Heart left ventricle (tissue), 16 donors: ENCODE data around the gene ADCY9. TPM values are rescaled to one million over a fixed set of nuclear protein-coding genes. Genes with fewer than 3 reads are reported as not detected.
A peak's percentile ranks its signal among the peaks of the same experiment; 100 is the strongest.

ENCODE experiments used
- ATAC-seq, 4 donors: fragments of 200-7000 bp; cut with Tn5 transposase; one replicate each; pipeline ENCODE4 v1.9.1; 2020 to 2022; ENCODE audit warnings: moderate library complexity in 4 of 4, mild to moderate bottlenecking in 3 of 4, moderate number of reproducible peaks in 1 of 4
- DNase-seq, 5 donors: peaks; one replicate each; pipeline ENCODE4 v3.0.0-alpha.2; 2020
- H3K27ac ChIP-seq, 12 donors: fragments of 200-600 bp; sonication (generic) in 4 of 12; one replicate each; pipeline versions ENCODE4 v1.5.0 to v1.8.0; 2016 to 2022; ENCODE audit warnings: mild to moderate bottlenecking in 2 of 12
- H3K27me3 ChIP-seq, 9 donors: fragments of 200-600 bp; sonication (generic) in 2 of 9; one replicate each; pipeline versions ENCODE4 v1.5.1 to v1.8.0; 2016 to 2022; ENCODE audit warnings: mild to moderate bottlenecking in 3 of 9
- H3K36me3 ChIP-seq, 9 donors: fragments of 200-600 bp; sonication (generic) in 2 of 9; one replicate each; pipeline versions ENCODE4 v1.5.0 to v1.8.0; 2018 to 2022; ENCODE audit warnings: mild to moderate bottlenecking in 2 of 9
- H3K4me1 ChIP-seq, 12 donors: fragments of 200-600 bp; sonication (generic) in 4 of 12; one replicate each; pipeline versions ENCODE4 v1.5.0 to v1.8.0; 2016 to 2022; ENCODE audit warnings: mild to moderate bottlenecking in 3 of 12
- H3K4me3 ChIP-seq, 12 donors: fragments of 200-600 bp; sonication (generic) in 4 of 12; one replicate each; pipeline versions ENCODE4 v1.5.0 to v1.8.0; 2017 to 2022; ENCODE audit warnings: mild to moderate bottlenecking in 9 of 12, moderate library complexity in 4 of 12
- H3K9me3 ChIP-seq, 12 donors: fragments of 200-600 bp; sonication (generic) in 4 of 12; one replicate each; pipeline versions ENCODE4 v1.5.0 to v1.8.0; 2016 to 2022; ENCODE audit warnings: mild to moderate bottlenecking in 1 of 12
- POLR2A ChIP-seq, 2 donors: fragments of 450-650 bp; IDR thresholded peaks; one replicate each; pipeline ENCODE4 v1.6.1; 2017; ENCODE audit warnings: antibody characterized with exemption in 2 of 2, mild to moderate bottlenecking in 2 of 2, moderate library complexity in 2 of 2
- WGBS, 4 donors: extraction: QIAGEN DNeasy Blood & Tissue Kit in 2 of 4; methylation state at CpG; one replicate each; pipeline versions ENCODE4 v1.1.5 to v1.1.7; 2013 to 2018; 5-methylcytosine and 5-hydroxymethylcytosine counted together
- intact Hi-C, 10 donors: fragments of 100-400 bp; cut with DNase I; formaldehyde crosslinking; loops; one replicate each; pipeline versions ENCODE4 v1.11.1 to v1.14.2; 2022
- polyA plus RNA-seq, 2 donors: library from polyadenylated mRNA; stranded (reverse); fragments of 200-250 nt; gene quantifications; one replicate each; pipeline ENCODE4 v1.2.3, GENCODE V29; 2013
- total RNA-seq, 9 donors: library from RNA; depleted of rRNA in 2 of 9; stranded (reverse); fragments of >200 nt in 2 of 9; fragmentation: NEBNext Ultra II Directional in 3 of 9; extraction: Animal tissue kit (Norgen Biotek cat#: 25700) in 3 of 9; gene quantifications; one replicate each; pipeline versions ENCODE4 v1.1.0 to v1.2.4, GENCODE V29; 2016 to 2023
- TF ChIP-seq, protein P1 (sequence below), 12 donors: fragments of 200-600 bp; sonication (generic) in 4 of 12; IDR thresholded peaks; one replicate each; pipeline versions ENCODE4 v1.5.0 to v1.8.0; 2018 to 2022; ENCODE audit warnings: antibody characterized with exemption in 12 of 12, mild to moderate bottlenecking in 5 of 12
- donor health status: ischemic (EF 13 %, LVEDD 7.1; RV severe dilation, severe dysfunction).
- donor health status: healthy with polysubstance abuse.
- donor health status: DM: no; HTN: yes; CAD: no.
- donor health status: DM: no; HTN: no; CAD: no.
- donor health status: ischemic (EF 25% LVEDD 6.9; RV normal size, moderate dysfunction).
- donor health status: ischemic (EF 25% LVEDD 5.7; RV mildly dilated, moderate dysfunction).
- donor health status: healthy.
- donor health status: DM: yes; HTN: yes; CAD: no.
- donor health status: ischemic (EF 35%, LVEDD 5.7; RV mildly dilated, moderate dysfunction).
- donor health status: nonischemic (EF 11% LVEDD 7.7; RV severe dilation, severe dysfunction).
- donor health status: DM: yes; HTN: yes; CAD: no.
- donor health status: PGD.
- donor health status: ischemic (EF 29% LVEDD 5.4; RV normal size, mild dysfunction).
- donor health status: nonischemic (EF 23%, LVEDD 6.1; RV moderate dilation, normal function).

ADCY9 gene
- total and polyA plus RNA-seq, 11 donors: 11.8 to 85.8 (median 45.0) TPM

DNA sequence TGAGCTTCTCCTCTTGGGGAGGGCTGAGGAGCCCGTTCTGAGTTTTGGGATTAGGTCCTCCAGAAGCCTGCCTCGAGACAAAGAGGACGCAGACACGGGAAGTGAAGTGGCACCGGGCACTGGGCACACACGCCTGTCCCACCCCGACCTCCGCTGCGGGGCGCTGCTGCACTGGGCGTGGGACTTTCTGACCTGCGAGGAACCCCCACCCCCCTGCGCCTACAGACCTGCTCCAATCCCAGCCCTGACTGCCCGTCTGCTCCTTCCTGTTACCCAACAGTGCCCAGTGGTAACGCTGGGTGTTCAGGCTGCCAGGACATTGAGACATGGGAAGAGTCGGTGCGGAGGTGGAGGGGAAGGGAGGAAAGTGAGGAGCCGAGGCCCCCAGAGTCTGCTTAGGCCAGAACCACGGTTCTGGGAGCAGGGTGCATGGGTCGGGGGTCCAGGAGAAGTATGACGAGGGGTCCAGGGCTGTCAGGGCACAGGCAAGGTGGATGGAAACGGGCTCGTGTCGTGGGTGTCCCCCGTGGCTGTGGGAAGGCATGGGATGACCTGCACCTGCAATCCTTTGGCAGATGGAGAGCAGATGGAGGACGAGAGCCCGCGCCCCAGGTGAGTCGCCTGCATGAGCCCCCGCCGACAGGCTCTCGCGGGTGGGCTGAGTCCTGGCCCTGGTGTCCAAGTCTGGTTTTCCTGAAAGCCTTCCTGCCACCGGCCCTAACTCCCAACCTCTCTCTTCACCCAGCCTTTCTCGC is 123.8 kb downstream of the ADCY9 start:
- Histone ChIP-seq H3K4me1 (peaks cover 0 to 3% (median 0%) of the 10 kb centered on the region in 12 donors), H3K27ac (no peak overlapping the region), H3K27me3 (no peaks in the 10 kb centered on the region), H3K4me3 (no peak overlapping the region), H3K36me3 (peaks cover 0 to 36% (median 14%) of the 10 kb centered on the region in 9 donors), H3K9me3 (no peaks in the 10 kb centered on the region)
- ATAC-seq (peak in 2 of 4 donors; percentile 24 to 90), DNase-seq (peak in 1 of 5 donors; percentile 58)
- no peak for TF ChIP-seq POLR2A (IDR thresholded peaks at IDR 0.05)
- TF ChIP-seq, protein P1, sequence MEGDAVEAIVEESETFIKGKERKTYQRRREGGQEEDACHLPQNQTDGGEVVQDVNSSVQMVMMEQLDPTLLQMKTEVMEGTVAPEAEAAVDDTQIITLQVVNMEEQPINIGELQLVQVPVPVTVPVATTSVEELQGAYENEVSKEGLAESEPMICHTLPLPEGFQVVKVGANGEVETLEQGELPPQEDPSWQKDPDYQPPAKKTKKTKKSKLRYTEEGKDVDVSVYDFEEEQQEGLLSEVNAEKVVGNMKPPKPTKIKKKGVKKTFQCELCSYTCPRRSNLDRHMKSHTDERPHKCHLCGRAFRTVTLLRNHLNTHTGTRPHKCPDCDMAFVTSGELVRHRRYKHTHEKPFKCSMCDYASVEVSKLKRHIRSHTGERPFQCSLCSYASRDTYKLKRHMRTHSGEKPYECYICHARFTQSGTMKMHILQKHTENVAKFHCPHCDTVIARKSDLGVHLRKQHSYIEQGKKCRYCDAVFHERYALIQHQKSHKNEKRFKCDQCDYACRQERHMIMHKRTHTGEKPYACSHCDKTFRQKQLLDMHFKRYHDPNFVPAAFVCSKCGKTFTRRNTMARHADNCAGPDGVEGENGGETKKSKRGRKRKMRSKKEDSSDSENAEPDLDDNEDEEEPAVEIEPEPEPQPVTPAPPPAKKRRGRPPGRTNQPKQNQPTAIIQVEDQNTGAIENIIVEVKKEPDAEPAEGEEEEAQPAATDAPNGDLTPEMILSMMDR (IDR thresholded peaks at IDR 0.05): peak in 3 of 12 donors; percentile 15 to 19 (median 18)
- intact Hi-C loops: loop anchor here in 2 of 10 donors (10.0 kb wide), 2 partner anchors 58 to 262 kb away; no protein-coding TSS in a partner anchor
- WGBS, 4 donors: 87 to 91% (median 89%) methylated on average over 35 of the region's 35 CpGs

DNA sequence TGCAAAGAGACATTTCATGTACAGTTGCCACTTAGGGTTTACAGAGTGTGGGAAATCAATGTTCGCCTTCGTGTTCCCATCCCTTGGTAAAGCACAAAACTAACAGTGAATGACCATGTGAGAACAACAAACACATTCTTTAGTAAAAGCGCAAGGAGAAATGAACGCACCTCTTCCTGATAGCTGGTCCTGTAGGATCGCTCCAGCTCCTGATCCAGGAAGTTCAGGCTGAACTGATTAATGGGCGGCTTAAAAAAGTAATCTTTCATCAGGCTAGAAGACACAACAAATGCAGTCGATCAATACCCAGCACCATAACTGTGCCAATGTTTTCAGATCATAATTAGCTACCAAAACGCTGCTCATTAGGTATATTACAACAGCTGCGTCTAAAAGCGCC is 127.4 kb downstream of the ADCY9 start:
- Histone ChIP-seq H3K4me1 (no peaks in the 10 kb centered on the region), H3K27ac (no peak overlapping the region), H3K36me3 (peaks cover 0 to 44% (median 22%) of the 10 kb centered on the region in 9 donors), H3K9me3 (no peaks in the 10 kb centered on the region), H3K4me3 (no peak overlapping the region), H3K27me3 (no peaks in the 10 kb centered on the region)
- WGBS, 4 donors: 86 to 93% (median 91%) methylated on average over 10 of the region's 10 CpGs
- ATAC-seq (no peak), DNase-seq (no peak)
- TF ChIP-seq POLR2A (IDR thresholded peaks at IDR 0.05): no peak
- TF ChIP-seq, protein P1 (IDR thresholded peaks at IDR 0.05): no peak
- intact Hi-C loops: loop anchor here in 6 of 10 donors (5.0 to 10.0 kb wide), 6 partner anchors 126 to 346 kb away; partner anchors contain the start of gene ADCY9 (in 1 of the 6)

DNA sequence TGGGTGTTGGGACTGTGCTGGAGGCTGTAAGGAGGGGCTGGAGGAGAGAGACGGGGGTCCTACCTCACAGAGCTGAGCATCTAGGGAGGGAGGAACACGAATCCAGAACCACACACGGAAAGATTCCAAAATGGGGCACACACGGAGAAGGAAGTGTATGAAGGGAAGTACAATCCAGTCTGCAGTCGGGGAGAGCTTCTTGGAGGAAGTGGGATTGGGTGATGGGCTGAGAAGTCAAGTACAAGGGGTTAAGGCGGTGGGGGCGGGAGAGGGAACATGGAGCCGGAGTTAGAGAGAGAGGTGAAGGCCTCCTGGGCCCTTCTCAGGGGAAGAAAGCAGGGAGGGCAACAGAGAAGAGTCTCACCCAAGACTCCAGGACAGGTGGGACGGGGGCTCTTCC is 128.2 kb downstream of the ADCY9 start:
- ATAC-seq (no peak), DNase-seq (no peak)
- H3K4me3 ChIP-seq: no peak overlapping the region
- WGBS, 4 donors: 87 to 90% (median 88%) methylated on average over 8 to 9 of the region's 9 CpGs
- no peaks in the 10 kb centered on the region for H3K27me3 ChIP-seq
- H3K4me1 ChIP-seq: peaks cover 0 to 5% (median under 1%) of the 10 kb centered on the region in 12 donors
- TF ChIP-seq, protein P1 (IDR thresholded peaks at IDR 0.05): no peak
- no peak for TF ChIP-seq POLR2A (IDR thresholded peaks at IDR 0.05)
- no peak overlapping the region for H3K27ac ChIP-seq
- intact Hi-C loops: loop anchor here in 6 of 10 donors (5.0 to 10.0 kb wide), 6 partner anchors 127 to 347 kb away; partner anchors contain the start of gene ADCY9 (in 1 of the 6)
- H3K36me3 ChIP-seq: peaks cover 0 to 41% (median 21%) of the 10 kb centered on the region in 9 donors
- H3K9me3 ChIP-seq: no peaks in the 10 kb centered on the region

DNA sequence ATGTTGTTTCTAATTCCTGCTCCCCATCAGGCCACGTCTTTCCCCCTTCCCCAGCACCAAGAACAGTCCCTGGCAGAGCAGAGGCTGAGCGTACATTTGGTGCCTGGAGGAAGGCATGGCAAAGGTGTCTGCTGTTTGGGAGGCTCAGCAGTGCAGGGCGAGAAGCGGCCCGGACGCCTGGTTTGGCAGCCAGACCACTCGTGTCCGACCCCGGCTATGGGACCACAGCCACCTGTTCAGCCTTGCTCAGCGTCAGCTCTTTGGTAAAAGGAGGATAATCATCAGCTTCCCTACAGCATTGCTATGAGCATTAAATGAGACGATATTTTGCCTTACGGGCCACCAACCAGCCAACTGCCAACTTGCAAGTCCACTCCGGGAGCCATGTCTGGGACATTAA is 129.0 kb downstream of the ADCY9 start:
- DNase-seq (no peak), ATAC-seq (no peak)
- Histone ChIP-seq H3K27me3 (no peaks in the 10 kb centered on the region), H3K36me3 (peaks cover 0 to 36% (median 17%) of the 10 kb centered on the region in 9 donors), H3K4me1 (peaks cover 0 to 7% (median under 1%) of the 10 kb centered on the region in 12 donors), H3K4me3 (no peak overlapping the region), H3K27ac (no peak overlapping the region), H3K9me3 (no peaks in the 10 kb centered on the region)
- intact Hi-C loops: loop anchor here in 6 of 10 donors (5.0 to 10.0 kb wide), 6 partner anchors 128 to 348 kb away; partner anchors contain the start of gene ADCY9 (in 1 of the 6)
- TF ChIP-seq POLR2A (IDR thresholded peaks at IDR 0.05): no peak
- TF ChIP-seq, protein P1 (IDR thresholded peaks at IDR 0.05): no peak
- WGBS, 4 donors: 93 to 97% (median 95%) methylated on average over 13 of the region's 13 CpGs
